Endothelial cell of umbilical vein (primary cell): ENCODE data around the gene VPS35L.

Source experiments
- CTCF ChIP-seq, 2 donors: IDR thresholded peaks; 1 replicate in 1 of 2; 2 replicates in 1 of 2; pipeline ENCODE4 v1.5.1; 2011; ENCODE audit warnings: low read length in 2 of 2, mild to moderate bottlenecking in 2 of 2, moderate library complexity in 2 of 2, control low read depth in 1 of 2, inconsistent platforms in 1 of 2, low read depth in 1 of 2; ENCODE audit not compliant: insufficient read depth in 1 of 2; ENCODE audit errors: extremely low read depth in 1 of 2
- EZH2 ChIP-seq: IDR thresholded peaks from 2 replicates; pipeline ENCODE4 v1.6.1; 2012; ENCODE audit warnings: borderline replicate concordance, low read depth, mild to moderate bottlenecking, moderate library complexity, low read length, inconsistent platforms; ENCODE audit not compliant: severe bottlenecking
- FOS ChIP-seq: IDR thresholded peaks from 2 replicates; pipeline ENCODE4 v1.6.1; 2011; ENCODE audit warnings: mild to moderate bottlenecking, low read length, moderate library complexity, borderline replicate concordance; ENCODE audit not compliant: insufficient read depth
- GATA2 ChIP-seq: IDR thresholded peaks from 2 replicates; pipeline ENCODE4 v1.7.0; 2011; ENCODE audit warnings: low read depth, mild to moderate bottlenecking, moderate library complexity, mixed read lengths, low read length; ENCODE audit not compliant: insufficient read length, insufficient read depth
- JUN ChIP-seq: IDR thresholded peaks from 2 replicates; pipeline ENCODE4 v1.6.1; 2011; ENCODE audit warnings: borderline replicate concordance, low read depth; ENCODE audit not compliant: insufficient read length, insufficient read depth
- MYC ChIP-seq: IDR thresholded peaks from one replicate; pipeline ENCODE4 v1.6.1; 2011; ENCODE audit warnings: mild to moderate bottlenecking, low read depth, low read length
- POLR2A ChIP-seq: IDR thresholded peaks from 2 replicates; pipeline ENCODE4 v1.6.1; 2012; ENCODE audit warnings: low read depth, mild to moderate bottlenecking, control low read depth, low read length
- POLR2AphosphoS5 ChIP-seq: IDR thresholded peaks from 2 replicates; pipeline ENCODE4 v1.6.1; 2012; ENCODE audit warnings: low read depth, mild to moderate bottlenecking, control low read depth, low read length, moderate library complexity; ENCODE audit not compliant: insufficient read depth

GRCh38 chr16:19716183-19716582 is 160.7 kb downstream of the VPS35L start:
- TF ChIP-seq CTCF (IDR thresholded peaks at IDR 0.05; ENCODE audit: extremely low read depth in 1 of 2, insufficient read depth in 1 of 2, low read depth in 1 of 2, low read length in 2 of 2) = no peak
- TF ChIP-seq GATA2 = no peak
- no peak for TF ChIP-seq JUN
- TF ChIP-seq FOS = no peak
- no peak for TF ChIP-seq POLR2A
- TF ChIP-seq POLR2AphosphoS5 = no peak
- no peak for TF ChIP-seq EZH2
- no peak for TF ChIP-seq MYC
